K562 (cell line): ENCODE data around the gene IL17REL. TPM values are rescaled to one million over a fixed set of nuclear protein-coding genes. Genes with fewer than 3 reads are reported as not detected.

ENCODE experiments used
- ATAC-seq: fragments of 200-7000 bp; cut with Tn5 transposase; 3 replicates; pipeline ENCODE4 v1.9.1; 2020; ENCODE audit warnings: moderate library complexity
- BruUV-seq: library from RNA; stranded (reverse); fragments of 400-500 nt; replicated peaks from 2 replicates; lab custom pipeline; 2021; lab: Mats Ljungman, UMichigan
- CTCF ChIA-PET: fragments of 300-600 bp; formaldehyde crosslinking; extraction: SDS; loops from one replicate; lab custom pipeline; 2021; ENCODE audit warnings: low intra/inter-chr PET ratio; lab: Yijun Ruan, JAX
- POLR2A ChIA-PET: fragments of 300-600, 350-650 bp; sonication (Branson Sonifier 250); formaldehyde crosslinking; extraction: SDS; loops from one replicate; lab custom pipeline; 2021; ENCODE audit warnings: antibody characterized with exemption, inconsistent platforms; lab: Yijun Ruan, JAX
- DNase-seq, 4 experiments: peaks; one replicate each; pipeline versions ENCODE4 v3.0.0 to v3.0.0-alpha.2; 2011 to 2018; ENCODE audit warnings: low spot score in 3 of 4, mixed read lengths in 3 of 4; ENCODE audit errors: extremely low read depth in 1 of 4
- FAIRE-seq: peaks from 2 replicates; lab custom pipeline; 2011; peaks lifted over from hg19 to GRCh38; lab: Jason Lieb, UNC
- H2AFZ ChIP-seq: 2 replicates; pipeline ENCODE4 v1.6.0; 2011; ENCODE audit warnings: low read depth, low read length, control low read depth, inconsistent platforms
- H3K27ac ChIP-seq: fragments of 200-600 bp; 3 replicates; pipeline ENCODE4 v1.8.0; 2011; ENCODE audit warnings: low read depth, mild to moderate bottlenecking, control low read depth, inconsistent platforms, low read length, moderate library complexity, mixed read lengths; ENCODE audit errors: extremely low read depth
- H3K27me3 ChIP-seq, 2 experiments: fragments of 300-600 bp in 1 of 2; 2 replicates in 1 of 2; 3 replicates in 1 of 2; pipeline versions ENCODE4 v1.6.0 to v1.8.0; 2011; ENCODE audit warnings: inconsistent platforms in 2 of 2, low read length in 2 of 2, mild to moderate bottlenecking in 1 of 2, mixed read lengths in 1 of 2, moderate library complexity in 1 of 2; ENCODE audit not compliant: control insufficient read depth in 2 of 2, insufficient read depth in 2 of 2
- H3K36me3 ChIP-seq: fragments of 300-600 bp; 3 replicates; pipeline ENCODE4 v1.8.0; 2011; ENCODE audit warnings: mild to moderate bottlenecking, low read length, inconsistent platforms; ENCODE audit not compliant: control insufficient read depth, insufficient read depth
- H3K4me1 ChIP-seq, 2 experiments: fragments of 200-600 bp in 1 of 2; replicated peaks in 1 of 2; 2 replicates in 1 of 2; 3 replicates in 1 of 2; pipeline versions ENCODE4 v1.5.1 to v1.8.0; 2011; ENCODE audit warnings: inconsistent platforms in 2 of 2, low read length in 2 of 2, mild to moderate bottlenecking in 1 of 2, mixed read lengths in 1 of 2, moderate library complexity in 1 of 2; ENCODE audit not compliant: control insufficient read depth in 2 of 2, insufficient read depth in 2 of 2
- H3K4me2 ChIP-seq: 2 replicates; pipeline ENCODE4 v1.6.1; 2011; ENCODE audit warnings: low read length, control low read depth, inconsistent platforms, mixed read lengths; ENCODE audit not compliant: insufficient read depth
- H3K4me3 ChIP-seq: fragments of 200-600 bp; sonication (generic), shearing (Covaris generic); 2 replicates; pipeline ENCODE4 v1.5.1; 2016; ENCODE audit warnings: control low read depth, inconsistent platforms
- H3K79me2 ChIP-seq: fragments of 200-600 bp; 3 replicates; pipeline ENCODE4 v1.8.0; 2011; ENCODE audit warnings: low read length, inconsistent platforms; ENCODE audit not compliant: control insufficient read depth, insufficient read depth
- H3K9ac ChIP-seq, 2 experiments: 2 replicates each; pipeline versions ENCODE4 v1.6.0 to v1.6.1; 2011; ENCODE audit warnings: low read depth in 2 of 2, low read length in 2 of 2, control low read depth in 1 of 2, inconsistent platforms in 1 of 2, mild to moderate bottlenecking in 1 of 2, mixed read lengths in 1 of 2; ENCODE audit not compliant: insufficient read depth in 1 of 2
- H3K9me1 ChIP-seq: one replicate; pipeline ENCODE4 v1.6.0; 2011; ENCODE audit warnings: inconsistent platforms, mild to moderate bottlenecking, low read length, moderate library complexity; ENCODE audit not compliant: control insufficient read depth, insufficient read depth
- H3K9me3 ChIP-seq: replicated peaks from 2 replicates; pipeline ENCODE4 v1.5.1; 2011; ENCODE audit warnings: low read depth, low read length, inconsistent platforms; ENCODE audit not compliant: control insufficient read depth, insufficient read depth
- H4K20me1 ChIP-seq: replicated peaks from 2 replicates; pipeline ENCODE4 v1.6.1; 2011; ENCODE audit warnings: low read length, inconsistent platforms, mixed read lengths; ENCODE audit not compliant: control insufficient read depth, insufficient read depth
- CBFA2T2 ChIP-seq: fragments of 450-650 bp; conservative IDR thresholded peaks from 2 replicates; pipeline ENCODE4 v1.6.1; 2017; ENCODE audit warnings: mild to moderate bottlenecking
- WGBS: fragments of 100-300 bp; shearing (Covaris generic); methylation state at CpG from one replicate; pipeline ENCODE4 v1.1.6; 2016; ENCODE audit warnings: low coverage, mixed read lengths; ENCODE audit not compliant: insufficient coverage; ENCODE audit errors: missing lambda C conversion rate; 5-methylcytosine and 5-hydroxymethylcytosine counted together
- in situ Hi-C: fragments of 300-500 bp; cut with MboI; formaldehyde crosslinking; loops from 4 replicates; pipeline ENCODE4 v1.15.0; 2018; ENCODE audit warnings: inconsistent platforms, mixed read lengths
- intact Hi-C: fragments of 100-400 bp; cut with micrococcal nuclease; formaldehyde crosslinking; loops from 2 replicates; pipeline ENCODE4 v1.14.2; 2022
- polyA plus RNA-seq, 8 experiments: library from polyadenylated mRNA; depleted of rRNA in 4 of 8; stranded (reverse) in 5 of 8; unstranded in 3 of 8; fragments of >200 nt; fragmentation: Nextera tagmentation in 2 of 8; fragmentation: Illumina TruSeq in 1 of 8; extraction: Ambion mirVana in 2 of 8; extraction: Trizol in 1 of 8; gene quantifications; 2 replicates each; pipeline versions ENCODE4 v1.2.1 to v1.2.3, GENCODE V29; 2011 to 2014; ENCODE audit warnings: inconsistent platforms in 1 of 8, missing spikeins in 1 of 8
- total RNA-seq, 7 experiments: library from RNA; depleted of rRNA in 6 of 7; stranded (reverse); fragments of >200 nt in 6 of 7; fragmentation: Illumina TruSeq in 2 of 7; extraction: Trizol in 2 of 7; gene quantifications; 2 replicates each; pipeline versions ENCODE4 v1.2.1 to v1.2.3, GENCODE V29; 2011 to 2021; ENCODE audit warnings: low replicate concordance in 1 of 7
- TF ChIP-seq, protein P1 (sequence below): fragments of 200-800 bp; sonication (Bioruptor generic); IDR thresholded peaks from 2 replicates; pipeline ENCODE4 v1.6.1; 2017; ENCODE audit warnings: missing genetic modification characterization, missing compliant biosample characterization

The IL17REL gene
- total and polyA plus RNA-seq, 9 of the 15 experiments (the other 6 are each of a cell fraction or from before 2014, with no cell fraction given): 0.05 to 0.42 (median 0.11) TPM; not detected in 4

DNA sequence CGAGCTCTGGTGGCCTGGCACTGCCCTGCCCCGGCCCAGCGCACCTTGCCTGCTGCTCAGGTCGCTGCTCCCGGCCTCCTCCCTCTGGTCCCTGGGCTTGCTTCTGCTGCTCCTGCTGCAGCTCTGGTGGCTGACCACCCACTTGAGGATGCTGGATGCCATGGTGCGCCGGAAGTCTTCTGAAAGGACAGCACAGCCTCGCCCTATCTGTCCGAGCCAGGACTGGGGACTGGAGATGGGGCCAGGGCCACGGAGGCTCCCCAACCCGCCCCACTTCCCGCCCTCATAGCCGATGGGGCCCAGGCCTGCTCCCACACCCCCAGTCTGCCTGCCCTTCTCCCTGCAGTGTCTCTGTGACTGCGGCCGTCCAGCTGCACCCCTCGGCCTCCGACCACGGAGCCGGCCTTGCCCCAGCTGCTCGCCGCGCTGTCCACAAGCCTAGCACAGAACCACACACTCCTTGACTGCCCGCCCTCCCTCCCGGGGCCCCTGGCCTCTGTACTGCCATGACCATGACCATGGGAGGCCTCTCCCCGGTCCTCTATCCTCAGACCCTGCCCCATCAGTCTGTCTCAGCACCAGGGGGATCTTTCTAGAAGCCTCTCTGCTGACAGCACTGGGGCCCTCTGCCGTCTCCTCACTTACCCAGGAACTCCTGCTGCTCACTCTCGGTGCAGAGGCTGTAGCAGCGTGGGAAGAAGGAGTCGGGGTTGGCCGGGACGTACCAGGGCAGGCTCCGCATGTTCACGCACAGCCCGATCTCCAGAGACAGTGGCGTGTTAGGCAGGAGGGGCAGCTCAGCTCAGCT, 32.9 kb upstream of the IL17REL start:
- no peak overlapping the region for H3K9ac ChIP-seq
- TF ChIP-seq, protein P1, sequence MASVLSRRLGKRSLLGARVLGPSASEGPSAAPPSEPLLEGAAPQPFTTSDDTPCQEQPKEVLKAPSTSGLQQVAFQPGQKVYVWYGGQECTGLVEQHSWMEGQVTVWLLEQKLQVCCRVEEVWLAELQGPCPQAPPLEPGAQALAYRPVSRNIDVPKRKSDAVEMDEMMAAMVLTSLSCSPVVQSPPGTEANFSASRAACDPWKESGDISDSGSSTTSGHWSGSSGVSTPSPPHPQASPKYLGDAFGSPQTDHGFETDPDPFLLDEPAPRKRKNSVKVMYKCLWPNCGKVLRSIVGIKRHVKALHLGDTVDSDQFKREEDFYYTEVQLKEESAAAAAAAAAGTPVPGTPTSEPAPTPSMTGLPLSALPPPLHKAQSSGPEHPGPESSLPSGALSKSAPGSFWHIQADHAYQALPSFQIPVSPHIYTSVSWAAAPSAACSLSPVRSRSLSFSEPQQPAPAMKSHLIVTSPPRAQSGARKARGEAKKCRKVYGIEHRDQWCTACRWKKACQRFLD: no peak
- no peak for TF ChIP-seq CBFA2T2
- POLR2A ChIA-PET: interaction anchor here (0.7 kb wide), 1 partner anchor 15 kb away, joined by 4 read pairs; no protein-coding TSS in a partner anchor
- 0 out of 2 replicates have a peak, but pooled peaks cover 3% of the 10 kb centered on the region for H4K20me1 ChIP-seq
- no peaks in the 10 kb centered on the region for H3K36me3 ChIP-seq
- H3K27me3 ChIP-seq: peaks cover 2 to 60% of the 10 kb centered on the region in 2 experiments; a peak in 3 of 5 replicates
- no peak for FAIRE-seq
- H3K79me2 ChIP-seq: no peaks in the 10 kb centered on the region
- H3K4me3 ChIP-seq: no peak overlapping the region
- no peak for ATAC-seq
- H3K4me2 ChIP-seq: no peak overlapping the region
- in situ Hi-C loops (no loop called here), intact Hi-C loops (no loop called here)
- no peaks in the 10 kb centered on the region for H3K9me1 ChIP-seq
- peaks cover 0 to 33% of the 10 kb centered on the region in 2 experiments; a peak in 2 of 5 replicates for H3K4me1 ChIP-seq
- no peak overlapping the region for H2AFZ ChIP-seq
- CTCF ChIA-PET: no interaction called here
- 15% methylated on average over 20 of the region's 35 CpGs for WGBS
- DNase-seq: no peak
- BruUV-seq: no TSS peak
- no peak overlapping the region for H3K27ac ChIP-seq
- no peaks in the 10 kb centered on the region for H3K9me3 ChIP-seq
